Esophagus squamous epithelium (tissue), 4 donors: ENCODE data around the gene CENPP.

Experiments used
- POLR2A ChIP-seq, 4 donors: fragments of 450-650 bp; IDR thresholded peaks; one replicate each; pipeline ENCODE4 v1.6.1; 2017; ENCODE audit warnings: antibody characterized with exemption in 4 of 4, mild to moderate bottlenecking in 4 of 4, moderate library complexity in 3 of 4
- TF ChIP-seq, protein P1 (sequence below), 6 experiments: fragments of 450-650 bp in 4 of 6; fragments of 200-600 bp in 2 of 6; sonication (generic) in 2 of 6; IDR thresholded peaks; one replicate each; pipeline ENCODE4 v1.5.1; 2016 to 2019; ENCODE audit warnings: antibody characterized with exemption in 6 of 6, mild to moderate bottlenecking in 4 of 6, moderate library complexity in 4 of 6

DNA sequence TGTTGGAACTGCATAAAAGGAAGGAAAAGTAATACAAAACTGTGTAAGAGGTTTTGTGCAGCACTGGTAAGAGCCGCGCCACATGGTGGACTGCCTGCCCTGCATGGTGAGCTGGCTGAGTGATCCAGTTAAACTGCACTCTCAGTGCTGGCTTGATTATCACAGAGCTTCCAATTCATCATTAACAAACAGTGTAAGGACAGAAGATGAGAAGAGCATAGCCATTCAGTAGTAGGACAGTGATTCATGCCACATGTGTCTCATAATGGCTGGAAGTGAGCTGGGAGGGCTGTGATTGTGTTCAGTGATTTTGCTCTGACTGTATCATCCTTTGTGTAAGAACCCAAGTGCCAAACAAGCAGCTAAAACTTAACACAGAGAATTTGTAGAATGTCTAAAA, 142.5 kb downstream of the CENPP start:
- TF ChIP-seq, protein P1, sequence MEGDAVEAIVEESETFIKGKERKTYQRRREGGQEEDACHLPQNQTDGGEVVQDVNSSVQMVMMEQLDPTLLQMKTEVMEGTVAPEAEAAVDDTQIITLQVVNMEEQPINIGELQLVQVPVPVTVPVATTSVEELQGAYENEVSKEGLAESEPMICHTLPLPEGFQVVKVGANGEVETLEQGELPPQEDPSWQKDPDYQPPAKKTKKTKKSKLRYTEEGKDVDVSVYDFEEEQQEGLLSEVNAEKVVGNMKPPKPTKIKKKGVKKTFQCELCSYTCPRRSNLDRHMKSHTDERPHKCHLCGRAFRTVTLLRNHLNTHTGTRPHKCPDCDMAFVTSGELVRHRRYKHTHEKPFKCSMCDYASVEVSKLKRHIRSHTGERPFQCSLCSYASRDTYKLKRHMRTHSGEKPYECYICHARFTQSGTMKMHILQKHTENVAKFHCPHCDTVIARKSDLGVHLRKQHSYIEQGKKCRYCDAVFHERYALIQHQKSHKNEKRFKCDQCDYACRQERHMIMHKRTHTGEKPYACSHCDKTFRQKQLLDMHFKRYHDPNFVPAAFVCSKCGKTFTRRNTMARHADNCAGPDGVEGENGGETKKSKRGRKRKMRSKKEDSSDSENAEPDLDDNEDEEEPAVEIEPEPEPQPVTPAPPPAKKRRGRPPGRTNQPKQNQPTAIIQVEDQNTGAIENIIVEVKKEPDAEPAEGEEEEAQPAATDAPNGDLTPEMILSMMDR (IDR thresholded peaks at IDR 0.05) = no peak
- no peak for TF ChIP-seq POLR2A (IDR thresholded peaks at IDR 0.05)
